ENCODE data around the gene HPSE2.
"Not testable (repeated sequence)": the region's sequence is repeated elsewhere in the genome, so short reads cannot be mapped to it uniquely, and the experiment has no call there.

HPSE2 gene

DNA sequence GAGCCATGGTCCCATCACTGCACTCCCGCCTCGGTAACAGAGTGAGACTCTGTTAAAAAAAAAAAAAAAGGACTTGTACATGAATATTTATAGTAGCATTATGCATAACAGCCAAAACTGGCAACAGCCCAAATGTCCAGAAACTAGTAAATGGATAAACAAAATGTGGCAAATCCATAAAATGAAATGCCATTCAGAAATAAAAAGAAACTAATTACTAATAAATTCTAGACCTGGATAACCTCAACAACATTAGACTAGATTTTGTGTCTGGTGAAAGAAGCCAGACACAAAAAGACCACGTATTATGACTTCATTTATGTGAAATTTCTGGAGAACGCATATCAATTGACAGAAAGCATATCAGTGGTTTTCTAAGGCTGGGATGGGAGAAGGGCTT is 74.5 kb downstream of the HPSE2 start:
- Histone ChIP-seq H3K27me3 (ENCODE audit: control insufficient read depth, insufficient read depth, low read length) (no peaks in the 10 kb centered on the region), H3K36me3 (ENCODE audit: control insufficient read depth, insufficient read depth, low read length) (no peaks in the 10 kb centered on the region), H3K4me3 (ENCODE audit: low read depth, low read length) (no peak overlapping the region), H3K9me3 (ENCODE audit: control insufficient read depth, insufficient read depth, low read depth, low read length) (no peaks in the 10 kb centered on the region), H3K4me1 (ENCODE audit: control insufficient read depth, insufficient read depth, low read length) (no peaks in the 10 kb centered on the region), H3K27ac (ENCODE audit: low read depth, low read length) (no peak overlapping the region), H3K9ac (ENCODE audit: low read length) (no peak overlapping the region)

DNA sequence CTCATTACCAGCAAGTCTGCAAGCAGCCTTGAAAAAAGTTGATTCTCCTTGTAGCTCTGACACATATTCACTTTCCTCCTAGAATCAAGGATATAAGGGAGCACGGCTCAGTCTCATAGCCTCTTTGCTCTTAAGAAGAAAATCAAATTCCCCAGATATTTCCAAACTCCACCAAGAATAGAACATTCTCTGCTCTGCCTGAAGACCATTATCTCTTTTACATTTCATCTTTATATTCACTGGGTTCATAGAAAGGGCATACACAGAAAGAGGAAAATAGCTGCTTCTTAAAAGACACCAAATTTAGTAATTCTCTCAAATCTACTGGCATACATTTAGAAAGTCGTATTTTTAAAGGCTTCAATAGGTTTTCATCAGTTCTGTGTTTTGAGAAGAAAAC is 92.0 kb downstream of the HPSE2 start:
- Histone ChIP-seq H3K4me1 (ENCODE audit: control insufficient read depth, insufficient read depth, low read length) (no peaks in the 10 kb centered on the region), H3K27me3 (ENCODE audit: control insufficient read depth, insufficient read depth, low read length) (no peaks in the 10 kb centered on the region), H3K27ac (ENCODE audit: low read depth, low read length) (no peak overlapping the region), H3K36me3 (ENCODE audit: control insufficient read depth, insufficient read depth, low read length) (no peaks in the 10 kb centered on the region), H3K9me3 (ENCODE audit: control insufficient read depth, insufficient read depth, low read depth, low read length) (no peaks in the 10 kb centered on the region), H3K9ac (ENCODE audit: low read length) (no peak overlapping the region), H3K4me3 (ENCODE audit: low read depth, low read length) (no peak overlapping the region)

DNA sequence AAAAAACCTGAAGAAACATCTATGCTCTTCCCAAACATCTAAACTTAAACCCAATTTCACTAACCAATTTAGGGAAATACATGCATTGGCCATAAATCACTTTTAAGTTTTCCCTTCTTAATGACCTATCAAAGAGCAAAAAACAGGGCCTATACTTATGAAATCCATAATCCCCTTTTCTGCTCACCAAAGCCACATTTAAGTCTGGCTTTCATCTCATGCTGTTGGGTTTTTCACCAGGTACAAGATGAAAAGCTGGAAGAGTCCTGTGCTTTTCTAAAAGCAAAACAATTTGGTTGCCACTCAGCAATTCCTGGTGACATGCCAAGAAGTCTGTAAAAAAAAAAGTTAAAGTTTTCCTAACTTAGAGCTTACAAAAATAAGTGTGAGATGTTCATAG is 92.6 kb downstream of the HPSE2 start:
- Histone ChIP-seq H3K27ac (ENCODE audit: low read depth, low read length) (no peak overlapping the region), H3K4me3 (ENCODE audit: low read depth, low read length) (no peak overlapping the region), H3K4me1 (ENCODE audit: control insufficient read depth, insufficient read depth, low read length) (no peaks in the 10 kb centered on the region), H3K9ac (ENCODE audit: low read length) (no peak overlapping the region), H3K9me3 (ENCODE audit: control insufficient read depth, insufficient read depth, low read depth, low read length) (no peaks in the 10 kb centered on the region), H3K36me3 (ENCODE audit: control insufficient read depth, insufficient read depth, low read length) (no peaks in the 10 kb centered on the region), H3K27me3 (ENCODE audit: control insufficient read depth, insufficient read depth, low read length) (no peaks in the 10 kb centered on the region)

DNA sequence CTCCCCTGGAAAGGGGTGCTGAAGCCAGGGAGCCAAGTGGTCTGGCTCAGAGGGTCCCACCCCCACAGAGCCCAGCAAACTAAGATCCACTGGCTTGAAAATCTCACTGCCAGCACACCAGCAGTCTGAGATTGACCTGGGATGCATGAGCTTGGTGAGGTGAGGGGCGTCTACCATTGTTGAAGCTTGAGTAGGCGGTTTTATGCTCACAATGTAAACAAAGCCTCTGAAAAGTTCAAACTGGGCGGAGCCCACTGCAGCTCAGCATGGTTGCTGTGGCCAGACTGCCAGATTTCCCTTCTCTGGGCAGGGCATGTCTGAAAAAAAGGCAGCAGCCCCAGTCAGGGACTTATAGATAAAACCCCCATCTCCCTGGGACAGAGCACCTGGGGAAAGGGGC is 102.8 kb downstream of the HPSE2 start:
- H3K27me3 ChIP-seq (ENCODE audit: control insufficient read depth, insufficient read depth, low read length); H3K4me3 ChIP-seq (ENCODE audit: low read depth, low read length); H3K4me1 ChIP-seq (ENCODE audit: control insufficient read depth, insufficient read depth, low read length); H3K9me3 ChIP-seq (ENCODE audit: control insufficient read depth, insufficient read depth, low read depth, low read length); H3K27ac ChIP-seq (ENCODE audit: low read depth, low read length); H3K9ac ChIP-seq (ENCODE audit: low read length); H3K36me3 ChIP-seq (ENCODE audit: control insufficient read depth, insufficient read depth, low read length): not testable (repeated sequence)

DNA sequence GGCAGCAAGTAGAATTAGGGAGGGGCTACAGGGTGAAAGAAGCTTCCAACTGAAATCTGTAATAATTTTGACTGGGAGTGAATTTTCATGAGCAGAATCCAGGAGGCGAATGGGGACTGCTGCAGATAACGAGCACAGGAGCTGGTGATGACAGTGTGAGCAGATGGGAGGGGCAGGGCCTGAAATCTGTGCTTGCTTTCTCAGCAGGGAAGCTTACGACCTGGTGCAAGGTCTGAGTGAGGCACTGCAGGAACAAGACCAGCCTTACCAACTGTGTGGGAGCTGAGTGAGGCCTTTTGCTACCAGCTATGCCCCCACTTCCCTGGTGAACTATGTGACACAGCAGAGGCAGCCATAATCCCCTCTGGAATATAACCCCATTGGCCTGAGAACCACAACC is 109.8 kb downstream of the HPSE2 start:
- H3K9me3 ChIP-seq (ENCODE audit: control insufficient read depth, insufficient read depth, low read depth, low read length), result peaks cover 22% of the 10 kb centered on the region
- H3K36me3 ChIP-seq (ENCODE audit: control insufficient read depth, insufficient read depth, low read length), result no peaks in the 10 kb centered on the region
- no peaks in the 10 kb centered on the region for H3K27me3 ChIP-seq (ENCODE audit: control insufficient read depth, insufficient read depth, low read length)
- H3K4me3 ChIP-seq (ENCODE audit: low read depth, low read length), result no peak overlapping the region
- no peaks in the 10 kb centered on the region for H3K4me1 ChIP-seq (ENCODE audit: control insufficient read depth, insufficient read depth, low read length)
- H3K27ac ChIP-seq (ENCODE audit: low read depth, low read length), result no peak overlapping the region
- H3K9ac ChIP-seq (ENCODE audit: low read length), result no peak overlapping the region

DNA sequence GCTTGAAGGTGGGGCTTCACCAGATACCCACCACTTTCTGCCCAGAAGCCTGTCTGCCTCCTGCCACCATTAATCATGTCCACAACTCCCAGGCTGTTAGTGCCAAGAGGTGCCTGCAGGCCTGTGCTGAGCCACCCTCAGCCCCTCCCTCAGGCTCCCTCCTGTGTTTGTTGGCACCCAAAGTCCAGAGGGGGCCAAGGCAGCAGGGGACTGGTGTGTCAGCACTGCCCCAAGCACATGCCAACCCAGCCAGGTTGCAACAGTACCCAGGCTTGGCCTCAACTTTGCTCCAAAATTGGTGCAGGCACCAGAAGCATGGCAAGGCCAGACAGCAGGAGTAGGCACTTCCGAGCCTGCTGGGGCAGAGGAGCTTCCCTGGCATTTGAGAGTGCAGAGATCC is 111.3 kb downstream of the HPSE2 start:
- H3K9ac ChIP-seq (ENCODE audit: low read length), result no peak overlapping the region
- no peaks in the 10 kb centered on the region for H3K4me1 ChIP-seq (ENCODE audit: control insufficient read depth, insufficient read depth, low read length)
- H3K27ac ChIP-seq (ENCODE audit: low read depth, low read length), result no peak overlapping the region
- peaks cover 22% of the 10 kb centered on the region for H3K9me3 ChIP-seq (ENCODE audit: control insufficient read depth, insufficient read depth, low read depth, low read length)
- no peak overlapping the region for H3K4me3 ChIP-seq (ENCODE audit: low read depth, low read length)
- H3K36me3 ChIP-seq (ENCODE audit: control insufficient read depth, insufficient read depth, low read length), result no peaks in the 10 kb centered on the region
- H3K27me3 ChIP-seq (ENCODE audit: control insufficient read depth, insufficient read depth, low read length), result no peaks in the 10 kb centered on the region

DNA sequence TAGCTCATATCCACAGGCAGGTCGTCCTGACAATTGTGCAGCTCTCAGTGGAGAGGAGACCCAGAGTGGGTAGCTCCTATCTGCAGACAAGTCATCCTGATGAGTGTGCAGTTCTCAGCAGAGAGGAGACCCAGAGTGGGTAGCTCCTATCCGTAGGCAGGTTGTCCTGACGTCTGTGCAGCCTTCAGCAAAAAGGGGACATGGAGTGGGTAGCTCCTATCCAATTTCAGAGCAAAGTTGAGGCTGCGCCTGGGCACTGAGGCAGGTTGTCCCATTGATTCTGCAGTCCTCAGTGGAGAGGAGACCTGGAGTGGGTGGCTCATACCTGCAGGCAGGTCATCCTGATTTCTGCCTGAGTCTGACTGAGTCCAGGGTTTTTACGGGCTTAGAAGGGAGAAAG is 111.8 kb downstream of the HPSE2 start:
- Histone ChIP-seq H3K4me3 (ENCODE audit: low read depth, low read length) (no peak overlapping the region), H3K4me1 (ENCODE audit: control insufficient read depth, insufficient read depth, low read length) (no peaks in the 10 kb centered on the region), H3K36me3 (ENCODE audit: control insufficient read depth, insufficient read depth, low read length) (no peaks in the 10 kb centered on the region), H3K9ac (ENCODE audit: low read length) (no peak overlapping the region), H3K27me3 (ENCODE audit: control insufficient read depth, insufficient read depth, low read length) (no peaks in the 10 kb centered on the region), H3K27ac (ENCODE audit: low read depth, low read length) (no peak overlapping the region), H3K9me3 (ENCODE audit: control insufficient read depth, insufficient read depth, low read depth, low read length) (peaks cover 22% of the 10 kb centered on the region)

DNA sequence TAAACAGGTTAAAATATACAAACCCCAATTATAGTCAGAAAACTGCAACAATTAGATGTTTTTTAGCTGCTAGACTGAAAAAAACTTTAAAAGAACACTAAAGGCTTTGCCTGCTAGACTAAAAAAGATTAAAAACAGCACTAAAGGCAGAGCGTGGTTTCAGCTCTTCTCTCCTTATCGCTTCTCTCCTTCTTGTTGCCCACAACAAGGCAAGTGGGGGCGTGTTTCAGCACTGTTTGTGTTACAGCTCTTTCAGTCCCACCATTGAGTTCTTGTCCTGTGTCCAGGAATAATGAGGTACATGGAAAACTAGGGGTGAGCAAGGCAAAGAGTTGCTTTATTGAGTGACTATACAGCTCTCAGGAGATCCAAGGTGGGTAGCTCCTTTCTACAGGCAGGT is 112.3 kb downstream of the HPSE2 start:
- no peaks in the 10 kb centered on the region for H3K36me3 ChIP-seq (ENCODE audit: control insufficient read depth, insufficient read depth, low read length)
- H3K27me3 ChIP-seq (ENCODE audit: control insufficient read depth, insufficient read depth, low read length), result no peaks in the 10 kb centered on the region
- H3K4me3 ChIP-seq (ENCODE audit: low read depth, low read length), result no peak overlapping the region
- H3K4me1 ChIP-seq (ENCODE audit: control insufficient read depth, insufficient read depth, low read length), result no peaks in the 10 kb centered on the region
- H3K9ac ChIP-seq (ENCODE audit: low read length), result no peak overlapping the region
- no peak overlapping the region for H3K27ac ChIP-seq (ENCODE audit: low read depth, low read length)
- peaks cover 20% of the 10 kb centered on the region for H3K9me3 ChIP-seq (ENCODE audit: control insufficient read depth, insufficient read depth, low read depth, low read length)

DNA sequence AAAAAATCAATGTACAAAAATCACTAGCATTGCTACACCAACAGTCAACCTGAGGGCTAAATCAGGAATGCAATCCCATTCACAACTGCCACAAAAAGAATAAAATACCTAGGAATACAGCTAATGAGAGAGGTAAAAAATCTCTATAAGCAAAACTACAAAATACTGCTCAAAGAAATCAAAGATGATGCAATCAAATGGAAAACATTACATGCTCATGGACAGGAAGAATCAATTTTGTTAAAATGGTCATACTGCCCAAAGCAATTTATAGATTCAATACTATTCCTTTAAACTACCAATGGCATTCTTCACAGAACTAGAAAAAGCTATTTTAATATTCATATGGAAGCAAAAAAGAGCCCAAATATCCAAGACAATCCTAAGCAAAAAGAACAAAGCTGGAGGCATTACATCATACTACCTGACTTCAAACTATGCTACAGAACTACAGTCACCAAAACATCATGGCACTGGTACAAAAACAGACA is 116.3 kb downstream of the HPSE2 start:
- Histone ChIP-seq H3K27ac (ENCODE audit: low read depth, low read length) (no peak overlapping the region), H3K9me3 (ENCODE audit: control insufficient read depth, insufficient read depth, low read depth, low read length) (peaks cover 13% of the 10 kb centered on the region), H3K27me3 (ENCODE audit: control insufficient read depth, insufficient read depth, low read length) (no peaks in the 10 kb centered on the region), H3K4me3 (ENCODE audit: low read depth, low read length) (no peak overlapping the region), H3K4me1 (ENCODE audit: control insufficient read depth, insufficient read depth, low read length) (no peaks in the 10 kb centered on the region), H3K9ac (ENCODE audit: low read length) (no peak overlapping the region), H3K36me3 (ENCODE audit: control insufficient read depth, insufficient read depth, low read length) (no peaks in the 10 kb centered on the region)

DNA sequence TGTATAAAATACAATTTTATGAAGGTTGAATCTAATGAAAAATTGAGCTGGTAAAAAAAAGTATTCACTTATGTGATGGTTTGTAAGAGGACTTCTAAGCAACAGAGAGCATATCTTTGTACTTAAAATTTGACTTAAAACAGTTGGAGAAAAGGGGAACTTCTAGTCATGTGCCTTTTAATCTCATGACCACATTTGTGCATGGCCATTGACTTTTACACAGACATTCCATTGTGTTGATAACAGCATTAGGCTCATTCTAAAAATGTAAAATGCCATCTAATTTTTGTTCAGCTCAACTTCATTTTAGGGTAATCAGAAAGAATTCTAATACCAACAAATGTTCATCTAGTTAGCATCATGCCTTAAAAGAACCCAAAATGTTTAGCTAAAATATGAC is 119.9 kb downstream of the HPSE2 start:
- H3K36me3 ChIP-seq (ENCODE audit: control insufficient read depth, insufficient read depth, low read length), result no peaks in the 10 kb centered on the region
- no peak overlapping the region for H3K9ac ChIP-seq (ENCODE audit: low read length)
- H3K4me3 ChIP-seq (ENCODE audit: low read depth, low read length), result no peak overlapping the region
- H3K27me3 ChIP-seq (ENCODE audit: control insufficient read depth, insufficient read depth, low read length), result no peaks in the 10 kb centered on the region
- no peak overlapping the region for H3K27ac ChIP-seq (ENCODE audit: low read depth, low read length)
- H3K4me1 ChIP-seq (ENCODE audit: control insufficient read depth, insufficient read depth, low read length), result no peaks in the 10 kb centered on the region
- H3K9me3 ChIP-seq (ENCODE audit: control insufficient read depth, insufficient read depth, low read depth, low read length), result no peaks in the 10 kb centered on the region

DNA sequence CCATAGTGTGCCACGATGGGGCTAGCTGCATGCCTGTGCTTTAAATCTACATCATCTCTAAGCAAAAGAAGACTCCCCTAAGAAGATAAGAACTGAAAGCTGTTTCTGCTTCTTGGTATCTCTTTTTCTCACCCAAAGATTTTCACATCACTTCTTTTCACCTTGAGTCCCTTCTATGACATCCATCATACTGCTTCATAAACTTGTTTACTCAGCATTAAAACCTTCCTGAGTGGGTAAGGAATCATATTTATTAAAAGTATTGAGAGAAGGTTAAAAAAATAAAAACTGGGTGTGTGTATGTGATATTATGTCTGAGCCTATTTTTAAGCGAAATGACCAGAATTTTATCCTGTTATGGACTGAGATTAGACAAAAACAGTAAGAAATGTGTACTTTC is 150.3 kb downstream of the HPSE2 start:
- peaks cover 15% of the 10 kb centered on the region for H3K4me1 ChIP-seq (ENCODE audit: control insufficient read depth, insufficient read depth, low read length)
- no peak overlapping the region for H3K9ac ChIP-seq (ENCODE audit: low read length)
- H3K27ac ChIP-seq (ENCODE audit: low read depth, low read length), result no peak overlapping the region
- H3K4me3 ChIP-seq (ENCODE audit: low read depth, low read length), result no peak overlapping the region
- H3K9me3 ChIP-seq (ENCODE audit: control insufficient read depth, insufficient read depth, low read depth, low read length), result no peaks in the 10 kb centered on the region
- no peaks in the 10 kb centered on the region for H3K27me3 ChIP-seq (ENCODE audit: control insufficient read depth, insufficient read depth, low read length)
- H3K36me3 ChIP-seq (ENCODE audit: control insufficient read depth, insufficient read depth, low read length), result no peaks in the 10 kb centered on the region

DNA sequence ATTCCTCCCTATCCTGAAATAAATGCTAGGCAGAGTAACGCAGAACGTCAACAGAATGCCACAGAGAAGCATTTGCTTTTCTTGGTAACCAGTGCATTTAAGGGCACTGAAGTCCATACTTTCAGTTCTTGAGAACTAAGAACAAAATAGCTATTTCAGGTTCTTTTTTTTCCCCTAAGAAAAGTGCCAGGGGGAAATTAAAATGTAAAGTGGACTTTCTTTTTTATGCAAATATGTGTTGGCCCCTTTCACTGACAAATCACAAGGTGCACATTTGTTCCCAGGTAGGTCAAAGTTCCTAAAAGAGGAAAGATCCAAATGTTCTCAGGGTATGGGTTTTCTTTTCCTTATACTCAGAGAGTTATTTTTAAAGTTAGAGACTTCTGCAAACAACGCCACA is 151.5 kb downstream of the HPSE2 start:
- H3K4me3 ChIP-seq (ENCODE audit: low read depth, low read length), result no peak overlapping the region; the same call in 1 of the 2 replicates
- H3K9me3 ChIP-seq (ENCODE audit: control insufficient read depth, insufficient read depth, low read depth, low read length), result no peaks in the 10 kb centered on the region
- no peaks in the 10 kb centered on the region for H3K36me3 ChIP-seq (ENCODE audit: control insufficient read depth, insufficient read depth, low read length)
- H3K27me3 ChIP-seq (ENCODE audit: control insufficient read depth, insufficient read depth, low read length), result no peaks in the 10 kb centered on the region
- H3K4me1 ChIP-seq (ENCODE audit: control insufficient read depth, insufficient read depth, low read length), result peaks cover 15% of the 10 kb centered on the region
- no peak overlapping the region for H3K27ac ChIP-seq (ENCODE audit: low read depth, low read length)
- no peak overlapping the region for H3K9ac ChIP-seq (ENCODE audit: low read length)
